NCI-H187 treated with DMSO at 0.1 percent for 48 hours (cell line): ENCODE results near the gene RASSF4.
A peak's percentile ranks its signal among the peaks of the same experiment; 100 is the strongest.
"Not testable (repeated sequence)": the region's sequence is repeated elsewhere in the genome, so short reads cannot be mapped to it uniquely, and the experiment has no call there.

Experiments
- DNase-seq: peaks from one replicate; lab custom pipeline; 2025; lab: John Stamatoyannopoulos, UW

Gene RASSF4

GRCh38 chr10:45005284-45005683 lies 45.7 kb downstream of the RASSF4 start:
- DNase-seq = no peak

- no peak for DNase-seq
Observed at GRCh38 chr10:45006276-45007030, 46.9 kb downstream of the RASSF4 start.

- DNase-seq = peak; percentile 75
Observed at GRCh38 chr10:45008524-45009161, 49.0 kb downstream of the RASSF4 start.

- not testable (repeated sequence) for DNase-seq
Observed at GRCh38 chr10:45014557-45014956, 55.0 kb downstream of the RASSF4 start.

- DNase-seq = no peak
Observed at GRCh38 chr10:45015590-45015989, 56.0 kb downstream of the RASSF4 start.

GRCh38 chr10:45023426-45023825 lies 63.8 kb downstream of the RASSF4 start:
- no peak for DNase-seq

GRCh38 chr10:45034301-45034700 lies 74.7 kb downstream of the RASSF4 start:
- no peak for DNase-seq

GRCh38 chr10:45035673-45036072 lies 76.1 kb downstream of the RASSF4 start:
- no peak for DNase-seq

GRCh38 chr10:45040921-45041542 lies 81.4 kb downstream of the RASSF4 start:
- DNase-seq = no peak

GRCh38 chr10:45044290-45044689 lies 84.7 kb downstream of the RASSF4 start:
- no peak for DNase-seq
